Calu3 (cell line): ENCODE measurements around the gene DHRS7C. TPM values are rescaled to one million over a fixed set of nuclear protein-coding genes. Genes with fewer than 3 reads are reported as not detected.
"Not testable (repeated sequence)": the region's sequence is repeated elsewhere in the genome, so short reads cannot be mapped to it uniquely, and the experiment has no call there.

ENCODE experiments used
- BruUV-seq: library from RNA; stranded (reverse); fragments of 400-500 nt; replicated peaks from 2 replicates; lab custom pipeline; 2021; lab: Mats Ljungman, UMichigan
- CTCF ChIA-PET: fragments of 300-600 bp; sonication (Branson Sonifier 250); formaldehyde crosslinking; loops from one replicate; lab custom pipeline; 2022; ENCODE audit warnings: antibody characterized with exemption; lab: Charles Lee
- DNase-seq: peaks from one replicate; pipeline ENCODE4 v3.0.0; 2022
- H3K27ac Mint-ChIP-seq: one replicate; pipeline ENCODE4 v1.8.0; 2022; ENCODE audit warnings: mixed read lengths; ENCODE audit not compliant: unreplicated experiment
- H3K27me3 Mint-ChIP-seq: one replicate; pipeline ENCODE4 v1.8.0; 2022; ENCODE audit warnings: mixed read lengths; ENCODE audit not compliant: unreplicated experiment
- H3K36me3 Mint-ChIP-seq: one replicate; pipeline ENCODE4 v1.8.0; 2022; ENCODE audit warnings: mild to moderate bottlenecking, moderate library complexity, mixed read lengths; ENCODE audit not compliant: insufficient read depth, unreplicated experiment
- H3K4me1 Mint-ChIP-seq: one replicate; pipeline ENCODE4 v1.8.0; 2022; ENCODE audit warnings: mild to moderate bottlenecking, low read depth, mixed read lengths; ENCODE audit not compliant: unreplicated experiment
- H3K4me3 Mint-ChIP-seq: one replicate; pipeline ENCODE4 v1.8.0; 2022; ENCODE audit warnings: mild to moderate bottlenecking, low read depth, moderate library complexity, mixed read lengths; ENCODE audit not compliant: unreplicated experiment
- H3K9me3 Mint-ChIP-seq: one replicate; pipeline ENCODE4 v1.8.0; 2022; ENCODE audit warnings: low read depth, mixed read lengths; ENCODE audit not compliant: unreplicated experiment
- intact Hi-C: fragments of 100-400 bp; cut with micrococcal nuclease; formaldehyde crosslinking; loops from one replicate; pipeline ENCODE4 v1.10.0; 2022; ENCODE audit not compliant: unreplicated experiment
- total RNA-seq: library from RNA; stranded (reverse); gene quantifications from 2 replicates; pipeline ENCODE4 v1.2.3, GENCODE V29; 2022
- TF ChIP-seq, protein P1 (sequence below): fragments of 200-600 bp; IDR thresholded peaks from one replicate; pipeline ENCODE4 v1.8.0; 2022; ENCODE audit warnings: antibody characterized with exemption; ENCODE audit not compliant: unreplicated experiment

DHRS7C gene
- total RNA-seq, 1 experiment from 2014 or later, result not detected

DNA sequence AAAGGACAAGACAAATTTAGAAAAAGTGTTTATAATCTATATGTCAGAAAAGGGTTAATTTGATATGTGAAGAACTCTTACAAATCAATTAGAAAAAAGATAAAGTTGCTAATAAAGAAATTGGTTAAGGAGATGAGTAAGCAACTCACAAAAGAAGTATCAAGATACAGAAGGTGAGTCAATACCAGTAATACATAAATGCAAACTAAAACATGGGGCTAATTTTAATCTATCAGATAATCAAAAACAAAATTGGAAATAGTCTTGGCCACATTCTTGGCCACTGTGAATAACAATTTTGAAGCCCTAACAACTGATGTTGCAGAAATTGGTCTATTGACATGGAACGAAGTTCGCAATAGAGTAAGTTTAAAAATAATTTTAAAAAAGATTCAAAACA lies 6.8 kb downstream of the DHRS7C start:
- Mint-ChIP-seq H3K27ac (no peak overlapping the region), H3K4me1 (no peaks in the 10 kb centered on the region), H3K9me3 (no peaks in the 10 kb centered on the region), H3K4me3 (no peak overlapping the region), H3K36me3 (no peaks in the 10 kb centered on the region), H3K27me3 (peaks cover 20% of the 10 kb centered on the region)
- intact Hi-C loops, result no loop called here
- CTCF ChIA-PET, result no interaction called here
- no TSS peak for BruUV-seq
- DNase-seq, result no peak
- TF ChIP-seq, protein P1, sequence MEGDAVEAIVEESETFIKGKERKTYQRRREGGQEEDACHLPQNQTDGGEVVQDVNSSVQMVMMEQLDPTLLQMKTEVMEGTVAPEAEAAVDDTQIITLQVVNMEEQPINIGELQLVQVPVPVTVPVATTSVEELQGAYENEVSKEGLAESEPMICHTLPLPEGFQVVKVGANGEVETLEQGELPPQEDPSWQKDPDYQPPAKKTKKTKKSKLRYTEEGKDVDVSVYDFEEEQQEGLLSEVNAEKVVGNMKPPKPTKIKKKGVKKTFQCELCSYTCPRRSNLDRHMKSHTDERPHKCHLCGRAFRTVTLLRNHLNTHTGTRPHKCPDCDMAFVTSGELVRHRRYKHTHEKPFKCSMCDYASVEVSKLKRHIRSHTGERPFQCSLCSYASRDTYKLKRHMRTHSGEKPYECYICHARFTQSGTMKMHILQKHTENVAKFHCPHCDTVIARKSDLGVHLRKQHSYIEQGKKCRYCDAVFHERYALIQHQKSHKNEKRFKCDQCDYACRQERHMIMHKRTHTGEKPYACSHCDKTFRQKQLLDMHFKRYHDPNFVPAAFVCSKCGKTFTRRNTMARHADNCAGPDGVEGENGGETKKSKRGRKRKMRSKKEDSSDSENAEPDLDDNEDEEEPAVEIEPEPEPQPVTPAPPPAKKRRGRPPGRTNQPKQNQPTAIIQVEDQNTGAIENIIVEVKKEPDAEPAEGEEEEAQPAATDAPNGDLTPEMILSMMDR, result no peak

DNA sequence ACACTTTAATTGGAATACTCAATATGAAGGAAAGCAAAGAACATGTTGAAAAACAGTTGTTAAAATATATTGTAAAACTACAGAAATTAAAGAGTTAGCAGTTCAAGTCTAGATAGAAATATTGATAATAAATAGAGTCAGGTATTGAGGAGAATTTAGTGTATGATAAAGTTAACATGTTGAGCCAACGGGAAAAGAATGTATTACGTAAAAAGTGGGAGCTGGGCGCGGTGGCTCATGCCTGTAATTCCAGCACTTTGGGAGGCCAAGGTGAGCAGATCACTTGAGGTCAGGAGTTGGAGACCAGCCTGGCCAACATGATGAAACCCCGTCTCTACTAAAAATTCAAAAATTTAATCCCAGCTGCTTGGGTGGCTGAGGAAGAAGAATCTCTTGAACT lies 7.9 kb downstream of the DHRS7C start:
- H3K27ac Mint-ChIP-seq, H3K27me3 Mint-ChIP-seq, H3K4me1 Mint-ChIP-seq, DNase-seq, CTCF ChIA-PET, BruUV-seq, H3K9me3 Mint-ChIP-seq, H3K4me3 Mint-ChIP-seq, intact Hi-C loops, H3K36me3 Mint-ChIP-seq: not testable (repeated sequence)

DNA sequence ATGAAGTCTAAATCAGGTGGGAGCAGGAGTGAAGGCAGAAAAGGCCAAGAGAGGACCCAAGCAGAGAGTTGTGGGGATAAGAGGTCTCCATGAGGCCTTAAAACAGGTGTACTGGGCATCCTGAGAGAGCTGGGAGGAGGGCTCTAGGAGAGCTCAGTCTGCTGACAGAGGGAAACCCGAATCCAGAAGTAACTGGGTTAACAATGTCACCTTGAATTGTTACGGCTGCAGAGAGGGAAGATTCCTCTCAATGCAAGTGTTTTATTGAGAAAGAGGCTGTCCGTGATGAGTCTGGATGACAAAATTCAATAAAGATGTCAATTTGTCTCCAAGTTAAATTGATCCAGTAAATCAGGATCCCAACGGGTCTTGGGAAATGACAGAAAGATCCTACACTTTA lies 8.3 kb downstream of the DHRS7C start:
- H3K27me3 Mint-ChIP-seq, result peaks cover 9% of the 10 kb centered on the region
- DNase-seq, result no peak
- H3K4me1 Mint-ChIP-seq, result no peaks in the 10 kb centered on the region
- H3K4me3 Mint-ChIP-seq, result no peak overlapping the region
- no TSS peak for BruUV-seq
- CTCF ChIA-PET, result no interaction called here
- H3K9me3 Mint-ChIP-seq, result no peaks in the 10 kb centered on the region
- TF ChIP-seq, protein P1, result no peak
- no peak overlapping the region for H3K27ac Mint-ChIP-seq
- intact Hi-C loops, result no loop called here
- H3K36me3 Mint-ChIP-seq, result no peaks in the 10 kb centered on the region

DNA sequence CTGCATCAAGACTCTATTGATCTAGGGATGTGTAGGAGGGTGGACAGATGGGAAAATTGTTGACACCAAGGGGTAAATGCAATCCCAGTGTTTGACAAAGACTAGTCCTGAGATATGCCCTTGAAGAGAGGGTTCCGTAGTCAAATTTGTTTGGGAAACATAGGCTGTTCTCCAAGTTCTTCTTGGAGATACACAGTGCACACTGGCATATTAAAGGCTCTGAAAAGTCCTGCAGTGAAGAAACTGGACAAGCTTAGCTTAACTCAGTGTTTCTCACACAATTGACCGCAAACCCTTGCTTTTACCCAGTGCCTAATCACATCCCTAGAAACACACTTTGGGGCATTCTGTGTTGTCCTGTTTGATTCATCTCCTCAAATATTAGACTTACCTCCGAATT lies 10.8 kb downstream of the DHRS7C start:
- Mint-ChIP-seq H3K36me3 (no peaks in the 10 kb centered on the region), H3K9me3 (no peaks in the 10 kb centered on the region), H3K27ac (no peak overlapping the region), H3K4me3 (no peak overlapping the region), H3K4me1 (no peaks in the 10 kb centered on the region), H3K27me3 (peaks cover 22% of the 10 kb centered on the region)
- no peak for DNase-seq
- CTCF ChIA-PET, result no interaction called here
- TF ChIP-seq, protein P1, result no peak
- intact Hi-C loops, result no loop called here
- no TSS peak for BruUV-seq

DNA sequence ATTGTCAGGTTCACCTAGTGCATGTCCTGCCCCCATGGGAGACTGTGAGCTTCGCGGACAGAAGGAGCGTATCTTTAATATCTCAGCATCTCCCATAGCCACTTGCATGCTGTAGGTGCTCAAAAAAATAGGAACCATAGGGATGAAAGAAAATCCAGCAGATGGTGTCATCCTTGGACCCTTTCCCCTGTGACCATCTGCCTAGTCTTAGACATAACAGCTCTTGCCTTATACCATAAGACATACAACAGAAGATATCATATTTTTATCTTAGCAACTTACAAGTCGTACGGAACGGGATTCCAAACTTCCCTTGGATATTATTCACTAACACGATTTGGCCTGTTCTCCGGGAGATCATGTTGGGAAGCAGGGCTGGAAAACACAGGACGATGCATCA lies 14.5 kb downstream of the DHRS7C start:
- H3K4me3 Mint-ChIP-seq, result no peak overlapping the region
- H3K36me3 Mint-ChIP-seq, result no peaks in the 10 kb centered on the region
- DNase-seq, result no peak
- H3K27me3 Mint-ChIP-seq, result peaks cover 16% of the 10 kb centered on the region
- no peak overlapping the region for H3K27ac Mint-ChIP-seq
- H3K4me1 Mint-ChIP-seq, result no peaks in the 10 kb centered on the region
- CTCF ChIA-PET, result interaction anchor here (0.7 kb wide), 1 partner anchor 82 kb away, joined by 5 read pairs; no protein-coding TSS in a partner anchor
- TF ChIP-seq, protein P1, result no peak
- H3K9me3 Mint-ChIP-seq, result no peaks in the 10 kb centered on the region
- intact Hi-C loops, result no loop called here
- no TSS peak for BruUV-seq
